Stimulated activated CD8-positive, alpha-beta memory T cell treated with anti-CD3 and anti-CD28 coated beads, Interleukin-4, amount 100 ng/mL, for 48 hours (primary cell): ENCODE data around the gene UBE2K.
"Not testable (repeated sequence)": the region's sequence is repeated elsewhere in the genome, so short reads cannot be mapped to it uniquely, and the experiment has no call there.

Source experiments
- DNase-seq: peaks from one replicate; pipeline ENCODE4 v3.0.0-alpha.2; 2020

The UBE2K gene

GRCh38 chr4:39812500-39812899 is 114.6 kb downstream of the UBE2K start:
- no peak for DNase-seq

- DNase-seq = not testable (repeated sequence)
These were observed 115.1 kb downstream of the UBE2K start for GRCh38 chr4:39813033-39813432.

DNA sequence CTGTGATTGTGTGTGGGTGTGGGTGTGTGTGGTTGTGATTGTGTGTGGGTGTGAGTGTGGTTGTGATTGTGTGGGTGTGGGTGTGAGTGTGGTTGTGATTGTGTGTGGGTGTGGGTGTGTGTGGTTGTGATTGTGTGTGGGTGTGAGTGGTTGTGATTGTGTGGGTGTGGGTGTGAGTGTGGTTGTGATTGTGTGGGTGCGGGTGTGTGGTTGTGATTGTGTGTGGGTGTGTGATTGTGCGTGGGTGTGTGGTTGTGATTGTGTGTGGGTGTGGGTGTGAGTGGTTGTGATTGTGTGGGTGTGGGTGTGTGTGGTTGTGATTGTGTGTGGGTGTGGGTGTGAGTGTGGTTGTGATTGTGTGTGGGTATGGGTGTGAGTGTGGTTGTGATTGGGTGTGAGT is 115.8 kb downstream of the UBE2K start:
- DNase-seq = not testable (repeated sequence)

GRCh38 chr4:39814403-39815185 is 116.7 kb downstream of the UBE2K start:
- DNase-seq = peak; percentile 37

DNA sequence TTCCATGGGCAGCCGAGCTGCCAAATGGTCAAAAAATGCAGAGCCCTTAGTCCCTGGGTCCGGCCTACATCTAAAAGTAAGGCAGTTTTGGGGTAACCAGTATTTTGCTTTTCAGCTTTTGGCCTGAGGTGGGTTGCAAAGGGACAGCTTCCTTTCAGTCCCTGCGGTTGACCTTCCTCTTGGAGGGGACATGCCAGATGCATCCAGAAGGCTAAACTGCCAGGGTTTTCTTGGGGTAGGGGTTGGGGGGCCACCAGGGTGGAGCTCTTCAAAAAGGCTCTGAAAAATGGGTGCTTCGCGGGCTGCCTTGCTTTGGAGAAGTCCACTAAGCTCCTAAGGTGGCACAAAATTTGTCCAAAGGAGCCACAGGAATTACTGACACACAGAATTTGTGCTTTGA is 120.7 kb downstream of the UBE2K start:
- no peak for DNase-seq

- no peak for DNase-seq
These were observed 122.2 kb downstream of the UBE2K start for GRCh38 chr4:39820186-39820585.

DNA sequence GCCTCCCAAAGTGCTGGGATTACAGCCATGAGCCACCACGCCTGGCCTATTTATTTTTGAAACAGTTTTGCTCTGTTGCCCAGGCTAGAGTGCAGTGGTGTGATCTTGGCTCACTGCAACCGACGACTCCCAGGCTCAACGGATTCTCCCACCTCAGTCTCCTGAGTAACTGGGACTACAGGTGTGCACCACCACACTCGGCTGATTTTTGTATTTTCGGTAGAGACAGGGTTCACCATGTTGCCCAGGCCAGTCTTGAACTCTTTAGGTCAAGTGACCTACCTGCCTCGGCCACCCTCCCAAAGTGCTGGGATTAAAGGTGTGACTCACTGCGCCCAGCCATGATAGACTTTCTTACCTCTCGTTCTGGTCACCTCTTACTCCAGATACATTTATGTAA is 124.0 kb downstream of the UBE2K start:
- DNase-seq = no peak

GRCh38 chr4:39822662-39823061 is 124.7 kb downstream of the UBE2K start:
- no peak for DNase-seq

DNA sequence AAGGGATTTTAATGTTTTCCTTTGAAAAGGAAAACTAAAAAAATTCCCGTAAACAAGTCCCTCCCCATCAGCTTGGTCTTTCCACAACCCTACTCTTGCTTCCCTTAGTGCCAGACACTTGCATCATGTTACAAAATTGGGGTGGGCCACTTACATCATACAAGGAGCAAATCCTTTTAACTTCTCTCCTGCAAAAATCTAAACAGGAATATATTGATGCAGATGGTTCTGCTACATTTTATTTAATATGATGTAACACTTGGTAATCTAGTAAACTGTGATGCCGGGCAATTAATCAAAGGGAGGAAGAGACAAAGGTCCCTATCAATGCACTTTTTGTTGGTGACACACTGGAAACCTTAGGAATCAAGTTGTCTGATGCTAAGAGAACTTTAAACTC is 125.3 kb downstream of the UBE2K start:
- no peak for DNase-seq

DNA sequence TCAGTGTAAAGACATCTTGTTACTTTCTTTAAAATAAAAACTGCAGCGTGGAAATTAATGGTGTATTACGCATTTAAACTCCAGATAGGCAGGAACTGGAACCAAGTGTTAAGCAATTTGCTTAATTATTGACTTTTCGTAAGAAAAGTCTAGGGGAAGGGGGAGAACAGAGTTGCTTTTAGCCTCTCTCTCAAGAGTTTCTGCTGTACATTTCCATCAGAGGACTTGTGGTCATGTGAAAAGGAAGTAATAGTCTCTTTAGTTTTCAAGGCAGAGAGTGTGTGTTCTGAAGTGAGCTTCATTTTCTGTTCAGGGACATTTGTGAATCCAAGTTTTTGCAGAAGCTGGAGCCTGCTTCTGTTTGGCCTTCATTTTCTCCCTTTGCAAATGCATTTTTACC is 127.2 kb downstream of the UBE2K start:
- DNase-seq = no peak

- DNase-seq = no peak
These were observed 127.8 kb downstream of the UBE2K start for GRCh38 chr4:39825741-39826231.
